Adrenal gland (tissue), 5 donors: ENCODE measurements around the gene CXXC5.

Source experiments
- CTCF ChIP-seq, 6 experiments: fragments of 450-650 bp in 4 of 6; fragments of 200-600 bp in 2 of 6; sonication (generic) in 1 of 6; IDR thresholded peaks; 1 replicate in 5 of 6; 2 replicates in 1 of 6; pipeline versions ENCODE4 v1.5.1 to v1.8.0; 2016 to 2021; ENCODE audit warnings: antibody characterized with exemption in 6 of 6, mild to moderate bottlenecking in 2 of 6, moderate library complexity in 1 of 6
- POLR2A ChIP-seq, 2 donors: fragments of 450-650 bp; IDR thresholded peaks; one replicate each; pipeline ENCODE4 v1.6.1; 2017; ENCODE audit warnings: antibody characterized with exemption in 2 of 2, mild to moderate bottlenecking in 2 of 2, moderate library complexity in 1 of 2
- donor health status: DM: no; HTN: no; CAD: no.

- no peak for TF ChIP-seq CTCF (IDR thresholded peaks at IDR 0.05)
- no peak for TF ChIP-seq POLR2A (IDR thresholded peaks at IDR 0.05)
Measured at GRCh38 chr5:139644646-139645429, 3.3 kb upstream of the CXXC5 start.
